Ovary (tissue), 9 donors: ENCODE results near the gene ST14. TPM values are rescaled to one million over a fixed set of nuclear protein-coding genes. Genes with fewer than 3 reads are reported as not detected.

Experiments used
- DNase-seq, 5 donors: peaks; one replicate each; pipeline ENCODE4 v3.0.0-alpha.2; 2019 to 2020
- H3K27ac ChIP-seq, 2 donors: fragments of 200-600 bp; one replicate each; pipeline versions ENCODE4 v1.5.1 to v1.8.0; 2019 to 2022
- H3K27me3 ChIP-seq: fragments of 200-600 bp; one replicate; pipeline ENCODE4 v1.8.0; 2022
- H3K36me3 ChIP-seq: fragments of 200-600 bp; sonication (generic); one replicate; pipeline ENCODE4 v1.5.1; 2019
- H3K4me1 ChIP-seq: one replicate; pipeline ENCODE4 v1.8.1; 2013; ENCODE audit warnings: mild to moderate bottlenecking, moderate library complexity; ENCODE audit not compliant: insufficient read depth
- H3K4me3 ChIP-seq: fragments of 200-600 bp; sonication (generic); one replicate; pipeline ENCODE4 v1.5.1; 2017
- H3K9me3 ChIP-seq, 2 donors: fragments of 200-600 bp in 1 of 2; sonication (generic) in 1 of 2; one replicate each; pipeline versions ENCODE4 v1.5.1 to v1.8.1; 2013 to 2019; ENCODE audit warnings: mild to moderate bottlenecking in 1 of 2, moderate library complexity in 1 of 2
- CTCF ChIP-seq, 3 donors: fragments of 450-650 bp in 2 of 3; fragments of 200-600 bp in 1 of 3; IDR thresholded peaks; one replicate each; pipeline versions ENCODE4 v1.5.1 to v1.8.0; 2016 to 2022; ENCODE audit warnings: antibody characterized with exemption in 3 of 3, mild to moderate bottlenecking in 1 of 3
- EP300 ChIP-seq: sonication (generic); formaldehyde crosslinking; IDR thresholded peaks from one replicate; pipeline ENCODE4 v1.6.1; 2017; ENCODE audit warnings: antibody characterized with exemption
- POLR2A ChIP-seq: fragments of 450-650 bp; IDR thresholded peaks from one replicate; pipeline ENCODE4 v1.6.1; 2017; ENCODE audit warnings: antibody characterized with exemption, mild to moderate bottlenecking, moderate library complexity
- WGBS, 3 donors: extraction: QIAGEN DNeasy Blood & Tissue Kit in 1 of 3; methylation state at CpG; one replicate each; pipeline versions ENCODE4 v1.1.5 to v1.1.7; 2013 to 2017; 5-methylcytosine and 5-hydroxymethylcytosine counted together
- intact Hi-C, 4 donors: fragments of 100-400 bp; cut with DNase I; formaldehyde crosslinking; loops; one replicate each; pipeline versions ENCODE4 v1.11.0 to v1.15.1; 2022 to 2023
- polyA plus RNA-seq, 2 donors: library from polyadenylated mRNA; stranded (reverse); fragments of 200-250 nt in 1 of 2; fragments of 350-450 nt in 1 of 2; fragmentation: Illumina TruSeq in 1 of 2; extraction: RNeasy Lipid Tissue Mini Kit (QIAGEN cat#74804) in 1 of 2; gene quantifications; one replicate each; pipeline ENCODE4 v1.2.3, GENCODE V29; 2013 to 2014
- total RNA-seq, 7 donors: library from RNA; depleted of rRNA in 2 of 7; stranded (reverse); fragments of >200 nt in 2 of 7; fragmentation: NEBNext Ultra II Directional in 3 of 7; extraction: Animal tissue kit (Norgen Biotek cat#: 25700) in 3 of 7; gene quantifications; one replicate each; pipeline versions ENCODE4 v1.1.0 to v1.2.4, GENCODE V29; 2016 to 2023
- donor health status: DM: no; HTN: no; CAD: no; lungs with moderate emphysema.
- donor health status: DM: no; HTN: no; CAD: no.
- donor health status: Bipolar disorder and iron deficiency.
- donor health status: DM: yes; HTN: yes; CAD: no.
- donor health status: DM: no; HTN: no; CAD: no.
- donor health status: DM: yes; HTN: yes; CAD: no.

The ST14 gene
- total and polyA plus RNA-seq, 9 donors = 0.18 to 76.2 (median 4.5) TPM

- Histone ChIP-seq H3K36me3 (no peaks in the 10 kb centered on the region), H3K27me3 (no peaks in the 10 kb centered on the region), H3K27ac (no peak overlapping the region), H3K9me3 (no peaks in the 10 kb centered on the region), H3K4me1 (peaks cover 2% of the 10 kb centered on the region), H3K4me3 (no peak overlapping the region)
- intact Hi-C loops = no loop called here
- no peak for TF ChIP-seq POLR2A
- TF ChIP-seq EP300 = no peak
- TF ChIP-seq CTCF (IDR thresholded peaks at IDR 0.05) = no peak
- WGBS, 3 donors = 81 to 96% (median 89%) methylated on average over 5 of the region's 5 CpGs
- DNase-seq = no peak
Measured at GRCh38 chr11:130162733-130163132, 3.2 kb downstream of the ST14 start.

GRCh38 chr11:130163346-130164220 is 4.0 kb downstream of the ST14 start:
- 36 to 51% (median 45%) methylated on average over 13 of the region's 13 CpGs for WGBS, 3 donors
- no peaks in the 10 kb centered on the region for H3K27me3 ChIP-seq
- DNase-seq = no peak
- no peaks in the 10 kb centered on the region for H3K36me3 ChIP-seq
- H3K9me3 ChIP-seq = no peaks in the 10 kb centered on the region
- TF ChIP-seq EP300 (no peak), CTCF (IDR thresholded peaks at IDR 0.05) (no peak), POLR2A (no peak)
- peaks cover 2% of the 10 kb centered on the region for H3K4me1 ChIP-seq
- intact Hi-C loops = no loop called here
- no peak overlapping the region for H3K27ac ChIP-seq
- H3K4me3 ChIP-seq = no peak overlapping the region

- Histone ChIP-seq H3K4me1 (peaks cover 2% of the 10 kb centered on the region), H3K27ac (no peak overlapping the region), H3K4me3 (no peak overlapping the region), H3K9me3 (no peaks in the 10 kb centered on the region), H3K27me3 (no peaks in the 10 kb centered on the region), H3K36me3 (no peaks in the 10 kb centered on the region)
- 80 to 90% (median 85%) methylated on average over 2 of the region's 2 CpGs for WGBS, 3 donors
- no peak for DNase-seq
- intact Hi-C loops = no loop called here
- TF ChIP-seq CTCF (IDR thresholded peaks at IDR 0.05) (no peak), POLR2A (no peak), EP300 (no peak)
Measured at GRCh38 chr11:130164221-130164570, 4.6 kb downstream of the ST14 start.

GRCh38 chr11:130165601-130166456 is 6.2 kb downstream of the ST14 start:
- H3K27ac ChIP-seq = no peak overlapping the region
- WGBS, 3 donors = 80 to 81% (median 81%) methylated on average over 9 of the region's 9 CpGs
- TF ChIP-seq POLR2A = no peak
- no peak for TF ChIP-seq EP300
- no peak for TF ChIP-seq CTCF (IDR thresholded peaks at IDR 0.05)

More at GRCh38 chr11:130165601-130166456, 6.2 kb downstream of the ST14 start:
- Histone ChIP-seq H3K9me3 (no peaks in the 10 kb centered on the region), H3K4me3 (no peak overlapping the region), H3K4me1 (no peaks in the 10 kb centered on the region), H3K36me3 (no peaks in the 10 kb centered on the region), H3K27me3 (no peaks in the 10 kb centered on the region)
- intact Hi-C loops = no loop called here
- no peak for DNase-seq
